ENCODE measurements around the gene SUV39H2.

GRCh38 chr10:14910953-14911352 lies 32.3 kb downstream of the SUV39H2 start:
- no peak for TF ChIP-seq SUZ12 (IDR thresholded peaks at IDR 0.05)
- no peak for TF ChIP-seq NFRKB (IDR thresholded peaks at IDR 0.05)
- no peak for TF ChIP-seq FOXM1 (IDR thresholded peaks at IDR 0.05; ENCODE audit: borderline replicate concordance)
- no peak for TF ChIP-seq SP1 (IDR thresholded peaks at IDR 0.05)
- no peak for TF ChIP-seq PKNOX1 (IDR thresholded peaks at IDR 0.05)
- TF ChIP-seq CTBP1 (IDR thresholded peaks at IDR 0.05; ENCODE audit: borderline replicate concordance), result no peak
- TF ChIP-seq LEF1 (IDR thresholded peaks at IDR 0.05; ENCODE audit: borderline replicate concordance), result no peak
